OCI-LY7 (cell line): Measurements from ENCODE around the gene ZGPAT. TPM values are rescaled to one million over a fixed set of nuclear protein-coding genes. Genes with fewer than 3 reads are reported as not detected.

Experiments
- BruUV-seq: library from RNA; stranded (reverse); fragments of 400-500 nt; replicated peaks from 2 replicates; lab custom pipeline; 2021; lab: Mats Ljungman, UMichigan
- CTCF ChIA-PET: fragments of 300-600 bp; sonication (Branson Sonifier 250); formaldehyde crosslinking; loops from one replicate; lab custom pipeline; 2022; ENCODE audit warnings: antibody characterized with exemption; ENCODE audit not compliant: unreplicated experiment; lab: Charles Lee
- POLR2A ChIA-PET: fragments of 300-600 bp; sonication (Branson Sonifier 250); formaldehyde crosslinking; loops from one replicate; lab custom pipeline; 2022; ENCODE audit warnings: antibody characterized with exemption; lab: Charles Lee
- DNase-seq: peaks from one replicate; pipeline ENCODE4 v3.0.0-alpha.2; 2015; ENCODE audit warnings: low spot score
- H2AFZ ChIP-seq: fragments of 200-600 bp; sonication (generic), shearing (Covaris generic); 2 replicates; pipeline ENCODE4 v1.6.1; 2014; ENCODE audit warnings: mild to moderate bottlenecking, antibody characterized with exemption, low read length, moderate library complexity
- H3K27ac ChIP-seq: fragments of 200-600 bp; sonication (generic); 2 replicates; pipeline ENCODE4 v1.5.1; 2014; ENCODE audit warnings: mixed run types, low read depth, mild to moderate bottlenecking, moderate library complexity, low read length, inconsistent platforms; ENCODE audit not compliant: poor library complexity, severe bottlenecking
- H3K36me3 ChIP-seq: fragments of 200-600 bp; sonication (generic); 2 replicates; pipeline ENCODE4 v1.6.1; 2014; ENCODE audit warnings: mild to moderate bottlenecking, antibody characterized with exemption, low read length, moderate library complexity, mixed read lengths; ENCODE audit not compliant: insufficient read depth
- H3K4me1 ChIP-seq: fragments of 200-600 bp; sonication (generic); 2 replicates; pipeline ENCODE4 v1.5.1; 2014; ENCODE audit warnings: mild to moderate bottlenecking, low read length; ENCODE audit not compliant: insufficient read depth, poor library complexity, severe bottlenecking
- H3K4me2 ChIP-seq: fragments of 200-600 bp; sonication (generic); 2 replicates; pipeline ENCODE4 v1.6.1; 2014; ENCODE audit warnings: mild to moderate bottlenecking, low read length
- H3K4me3 ChIP-seq: fragments of 200-600 bp; sonication (generic); 2 replicates; pipeline ENCODE4 v1.5.1; 2014; ENCODE audit warnings: mild to moderate bottlenecking, low read depth, low read length; ENCODE audit not compliant: poor library complexity, severe bottlenecking
- H3K79me2 ChIP-seq: fragments of 200-600 bp; sonication (generic); 2 replicates; pipeline ENCODE4 v1.6.1; 2016; ENCODE audit warnings: low read depth, mild to moderate bottlenecking, low read length, moderate library complexity, mixed read lengths; ENCODE audit not compliant: insufficient read depth
- H3K9me2 ChIP-seq: fragments of 200-600 bp; sonication (generic); 2 replicates; pipeline ENCODE4 v1.6.1; 2016; ENCODE audit warnings: mild to moderate bottlenecking, low read length, mixed read lengths; ENCODE audit not compliant: insufficient read depth
- H3K9me3 ChIP-seq: fragments of 200-600 bp; sonication (generic); 2 replicates; pipeline ENCODE4 v1.6.1; 2014; ENCODE audit warnings: mild to moderate bottlenecking, mixed run types, low read length, mixed read lengths
- H4K20me1 ChIP-seq: fragments of 200-600 bp; sonication (generic); 2 replicates; pipeline ENCODE4 v1.6.1; 2014; ENCODE audit warnings: mild to moderate bottlenecking, antibody characterized with exemption, low read length, moderate library complexity, mixed read lengths; ENCODE audit not compliant: insufficient read depth
- CTCF ChIP-seq: fragments of 200-600 bp; sonication (generic); conservative IDR thresholded peaks from 2 replicates; pipeline ENCODE4 v1.5.1; 2014; ENCODE audit warnings: mild to moderate bottlenecking, antibody characterized with exemption, low read length, moderate library complexity, mixed read lengths
- EZH2phosphoT487 ChIP-seq: fragments of 200-600 bp; sonication (generic); IDR thresholded peaks from 2 replicates; pipeline ENCODE4 v1.6.1; 2018; ENCODE audit warnings: low read depth, borderline replicate concordance, mild to moderate bottlenecking, mixed run types, antibody characterized with exemption, low read length, moderate library complexity, mixed read lengths
- intact Hi-C: fragments of 100-400 bp; cut with micrococcal nuclease; formaldehyde crosslinking; loops from one replicate; pipeline ENCODE4 v1.10.0; 2022; ENCODE audit not compliant: unreplicated experiment
- total RNA-seq, 2 experiments: library from RNA; depleted of rRNA in 1 of 2; stranded (reverse); fragments of >200 nt in 1 of 2; shearing (Covaris generic) in 1 of 2; gene quantifications; 2 replicates each; pipeline ENCODE4 v1.2.3, GENCODE V29; 2014 to 2022

Gene ZGPAT
- total RNA-seq, 2 experiments from 2014 or later: 43.9 to 55.4 TPM

- Histone ChIP-seq H3K9me3 (no peaks in the 10 kb centered on the region), H3K4me3 (no peak overlapping the region), H3K4me1 (no peaks in the 10 kb centered on the region), H3K4me2 (no peak overlapping the region), H3K9me2 (no peaks in the 10 kb centered on the region), H3K79me2 (no peaks in the 10 kb centered on the region), H4K20me1 (no peaks in the 10 kb centered on the region), H2AFZ (no peak overlapping the region), H3K36me3 (no peaks in the 10 kb centered on the region), H3K27ac (no peak overlapping the region)
- POLR2A ChIA-PET: interaction anchor here (0.6 to 0.9 kb wide), 2 partner anchors 13 to 20 kb away, joined by 3 to 4 read pairs; no protein-coding TSS in a partner anchor
- TF ChIP-seq EZH2phosphoT487 (no peak), CTCF (no peak)
- no peak for DNase-seq
- intact Hi-C loops: no loop called here
- CTCF ChIA-PET: no interaction called here
- no TSS peak for BruUV-seq
Observed at GRCh38 chr20:63768591-63769515, 61.0 kb downstream of the ZGPAT start.

- H3K79me2 ChIP-seq: no peaks in the 10 kb centered on the region
- TF ChIP-seq CTCF (no peak), EZH2phosphoT487 (no peak)
- H3K4me2 ChIP-seq: no peak overlapping the region
- H2AFZ ChIP-seq: no peak overlapping the region
- H3K9me2 ChIP-seq: no peaks in the 10 kb centered on the region
- intact Hi-C loops: no loop called here
- H3K9me3 ChIP-seq: no peaks in the 10 kb centered on the region
- no peaks in the 10 kb centered on the region for H3K36me3 ChIP-seq
- BruUV-seq: no TSS peak
- no peaks in the 10 kb centered on the region for H4K20me1 ChIP-seq
- DNase-seq: no peak
- H3K27ac ChIP-seq: no peak overlapping the region
- POLR2A ChIA-PET: interaction anchor here (0.9 kb wide), 1 partner anchor 14 kb away, joined by 3 read pairs; no protein-coding TSS in a partner anchor
- H3K4me1 ChIP-seq: no peaks in the 10 kb centered on the region
- CTCF ChIA-PET: no interaction called here
- H3K4me3 ChIP-seq: no peak overlapping the region
Observed at GRCh38 chr20:63769891-63770474, 62.1 kb downstream of the ZGPAT start.
